DMS53 treated with DMSO at 0.1 percent for 48 hours (cell line): Measurements from ENCODE around the gene SLITRK4.

Source experiments
- DNase-seq: peaks from one replicate; lab custom pipeline; 2025; ENCODE audit not compliant: unreplicated experiment; lab: John Stamatoyannopoulos, UW

Gene SLITRK4, protein sequence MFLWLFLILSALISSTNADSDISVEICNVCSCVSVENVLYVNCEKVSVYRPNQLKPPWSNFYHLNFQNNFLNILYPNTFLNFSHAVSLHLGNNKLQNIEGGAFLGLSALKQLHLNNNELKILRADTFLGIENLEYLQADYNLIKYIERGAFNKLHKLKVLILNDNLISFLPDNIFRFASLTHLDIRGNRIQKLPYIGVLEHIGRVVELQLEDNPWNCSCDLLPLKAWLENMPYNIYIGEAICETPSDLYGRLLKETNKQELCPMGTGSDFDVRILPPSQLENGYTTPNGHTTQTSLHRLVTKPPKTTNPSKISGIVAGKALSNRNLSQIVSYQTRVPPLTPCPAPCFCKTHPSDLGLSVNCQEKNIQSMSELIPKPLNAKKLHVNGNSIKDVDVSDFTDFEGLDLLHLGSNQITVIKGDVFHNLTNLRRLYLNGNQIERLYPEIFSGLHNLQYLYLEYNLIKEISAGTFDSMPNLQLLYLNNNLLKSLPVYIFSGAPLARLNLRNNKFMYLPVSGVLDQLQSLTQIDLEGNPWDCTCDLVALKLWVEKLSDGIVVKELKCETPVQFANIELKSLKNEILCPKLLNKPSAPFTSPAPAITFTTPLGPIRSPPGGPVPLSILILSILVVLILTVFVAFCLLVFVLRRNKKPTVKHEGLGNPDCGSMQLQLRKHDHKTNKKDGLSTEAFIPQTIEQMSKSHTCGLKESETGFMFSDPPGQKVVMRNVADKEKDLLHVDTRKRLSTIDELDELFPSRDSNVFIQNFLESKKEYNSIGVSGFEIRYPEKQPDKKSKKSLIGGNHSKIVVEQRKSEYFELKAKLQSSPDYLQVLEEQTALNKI

DNA sequence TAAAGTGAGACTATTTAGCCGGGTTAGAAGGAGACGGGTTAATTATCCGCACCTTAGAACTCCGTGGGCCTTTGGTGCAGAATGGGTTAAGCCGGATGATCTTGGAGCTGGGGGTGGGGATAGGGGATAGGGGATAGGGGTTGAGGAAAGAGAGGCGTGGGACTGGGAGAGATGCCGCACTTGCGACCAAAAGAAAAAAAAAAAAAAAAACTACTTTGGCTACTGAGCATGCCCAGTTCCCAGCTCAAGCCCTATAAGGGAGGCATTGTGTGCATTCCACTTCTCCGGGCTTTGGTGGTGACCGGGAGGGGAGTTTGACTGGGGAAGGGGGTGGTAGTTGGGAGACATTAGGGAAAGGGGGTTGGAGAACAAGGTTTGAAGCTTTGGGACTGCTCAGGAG is at the start of gene SLITRK4:
SLITRK4 (minus strand) TSS at position 187 of the 400 bp plus-strand sequence. CDS start 4,993 bp downstream, outside the sequence.
- peak; percentile 28 for DNase-seq

DNA sequence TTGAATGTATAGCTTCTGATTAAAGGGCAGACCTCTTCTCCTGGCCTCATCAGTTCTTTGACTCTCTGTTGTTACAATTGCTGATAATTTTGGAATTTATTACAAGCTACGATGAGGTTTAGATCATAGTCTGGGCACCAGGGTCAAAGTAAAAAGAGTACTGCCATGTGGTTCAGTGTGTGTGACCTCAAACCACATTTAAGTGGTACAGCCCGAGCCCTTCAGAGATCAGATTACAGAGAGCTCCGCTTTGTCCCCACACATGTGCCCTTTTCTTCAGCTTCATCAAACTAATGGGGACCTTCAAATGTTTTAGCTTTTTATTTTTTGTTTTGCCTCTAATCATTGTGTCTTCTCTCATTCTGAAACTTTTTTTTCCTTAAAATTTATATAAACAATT is 47.6 kb upstream of the SLITRK4 start:
- no peak for DNase-seq

DNA sequence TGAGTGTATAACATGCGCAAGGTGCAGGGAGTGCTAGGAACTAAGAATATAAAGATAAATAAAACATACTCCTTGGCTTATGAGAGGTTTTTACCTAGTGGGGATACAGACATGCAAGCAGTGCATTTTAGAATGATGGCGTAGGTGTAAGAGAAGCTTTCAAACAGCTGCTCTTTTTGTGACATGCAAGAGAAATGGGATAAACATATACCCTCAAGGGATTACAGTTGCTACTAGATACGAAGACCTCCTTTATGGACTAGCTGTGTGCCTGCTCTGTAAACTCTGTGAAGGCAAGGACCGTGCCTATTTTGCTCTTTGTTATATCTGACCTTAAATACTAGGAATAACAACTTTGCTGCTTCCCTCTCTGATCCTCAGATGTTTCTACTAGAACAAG is 39.0 kb upstream of the SLITRK4 start:
- no peak for DNase-seq

DNA sequence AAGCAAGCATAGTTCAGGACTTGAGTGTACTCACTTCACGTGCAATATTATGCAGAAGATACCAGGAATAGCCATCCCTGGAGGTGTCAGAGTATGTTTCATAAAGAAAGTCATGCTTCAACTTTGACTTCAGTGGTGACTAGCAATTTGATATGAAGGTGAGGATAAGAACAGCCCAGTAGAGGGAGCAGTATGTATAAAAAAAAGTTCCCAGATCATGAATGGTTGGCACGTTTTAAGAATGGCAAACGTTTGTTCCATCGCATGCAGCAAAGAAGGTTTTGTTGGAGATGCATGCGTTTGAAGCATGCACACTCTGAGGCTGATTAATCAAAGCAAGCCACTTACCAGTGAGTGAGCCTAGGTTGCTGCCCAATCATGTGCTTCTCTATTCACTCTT is 33.5 kb upstream of the SLITRK4 start:
- peak; percentile 41 for DNase-seq

DNA sequence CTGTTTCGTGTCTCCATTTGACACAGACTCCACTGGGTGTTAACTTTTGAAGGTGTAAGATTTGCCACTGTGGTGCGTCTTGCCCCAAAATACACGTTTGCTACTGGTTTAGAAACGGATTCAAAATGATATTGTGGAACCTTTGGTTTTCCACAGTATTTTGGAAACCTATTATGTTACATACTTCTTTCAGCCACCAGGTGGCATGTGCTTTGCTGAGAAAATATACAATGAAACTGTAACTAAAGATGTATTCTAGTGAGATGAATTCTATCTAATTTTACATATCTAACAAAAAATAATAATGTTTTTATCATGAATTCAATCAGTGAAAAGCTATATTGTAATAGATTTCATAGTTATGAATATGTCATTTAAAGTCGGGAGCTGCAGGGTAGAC is 28.4 kb upstream of the SLITRK4 start:
- no peak for DNase-seq

DNA sequence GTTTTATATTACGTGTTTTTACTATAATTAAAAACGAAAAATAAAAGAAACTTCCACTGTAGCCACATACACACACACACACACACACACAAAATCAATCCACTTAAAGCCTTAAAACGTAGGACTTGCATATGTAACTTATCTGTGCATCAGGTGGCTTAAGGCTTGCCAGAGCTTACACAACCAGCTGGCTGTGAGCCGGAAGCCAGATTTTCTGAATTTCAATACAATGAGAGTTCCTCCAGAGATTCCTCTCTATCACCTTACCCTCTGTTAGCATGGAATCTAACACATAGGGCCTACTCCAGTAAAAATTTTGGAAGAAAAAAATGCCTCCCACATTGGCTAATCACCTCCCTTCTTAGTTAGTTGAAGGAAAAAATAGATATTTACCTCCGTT is 27.9 kb upstream of the SLITRK4 start:
- DNase-seq: no peak

DNA sequence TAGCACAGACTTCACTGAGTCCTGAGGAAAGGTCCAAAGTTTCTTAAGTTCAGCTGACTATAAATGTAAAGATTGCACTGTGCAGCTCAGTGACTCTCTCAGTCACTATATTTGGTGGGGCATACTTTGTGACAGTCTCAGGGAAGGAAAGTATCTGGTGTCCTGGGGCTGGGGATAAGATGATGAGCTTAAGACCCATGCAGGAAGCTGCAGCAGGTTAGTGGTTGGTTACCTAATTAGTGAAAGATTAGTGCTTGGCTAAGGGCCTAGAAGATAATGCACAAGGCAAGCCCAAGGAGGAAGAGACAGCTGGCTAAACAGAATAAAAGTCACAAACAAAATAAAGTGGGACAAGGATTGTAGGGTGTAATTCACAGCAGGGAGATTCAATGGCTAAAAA is 25.4 kb upstream of the SLITRK4 start:
- DNase-seq: no peak

DNA sequence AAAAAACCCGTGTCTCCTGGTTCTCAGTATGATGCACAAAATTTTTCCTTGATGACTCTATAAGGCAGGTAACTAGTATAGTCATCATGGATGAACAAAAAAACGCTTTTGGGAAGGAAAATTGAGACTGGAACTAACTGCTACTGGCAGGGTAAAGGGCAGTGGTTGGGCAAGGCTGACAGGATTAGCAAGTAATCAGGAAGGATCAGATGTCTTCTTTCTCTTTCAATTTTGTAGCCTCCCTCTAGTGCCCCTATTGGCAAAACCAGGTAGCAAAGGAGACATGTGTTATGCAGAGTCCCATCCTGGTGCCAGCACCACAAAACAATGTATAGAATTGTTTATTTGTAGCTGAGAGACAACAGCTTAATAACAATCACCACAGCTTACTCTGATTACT is 12.8 kb upstream of the SLITRK4 start:
- peak; percentile 44 for DNase-seq

DNA sequence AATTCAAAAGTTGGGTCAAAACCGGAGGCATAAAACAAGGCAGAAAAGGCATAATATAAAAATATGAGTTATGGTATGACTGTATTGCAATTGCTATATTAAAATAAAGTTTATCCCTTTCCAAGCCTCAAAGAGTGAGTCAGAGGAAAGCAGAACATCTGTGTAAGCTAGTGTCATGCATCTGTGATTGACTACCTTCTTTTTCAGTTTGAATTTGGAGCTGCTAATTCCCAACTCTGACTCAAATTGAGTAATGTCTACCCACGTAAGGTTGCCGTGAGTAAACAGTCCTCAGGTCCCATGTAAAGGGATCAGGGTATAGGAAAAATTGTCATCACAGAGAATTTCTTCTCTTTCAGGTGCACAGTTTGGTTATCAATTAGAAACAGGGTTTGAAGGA is 6.5 kb upstream of the SLITRK4 start:
- no peak for DNase-seq

DNA sequence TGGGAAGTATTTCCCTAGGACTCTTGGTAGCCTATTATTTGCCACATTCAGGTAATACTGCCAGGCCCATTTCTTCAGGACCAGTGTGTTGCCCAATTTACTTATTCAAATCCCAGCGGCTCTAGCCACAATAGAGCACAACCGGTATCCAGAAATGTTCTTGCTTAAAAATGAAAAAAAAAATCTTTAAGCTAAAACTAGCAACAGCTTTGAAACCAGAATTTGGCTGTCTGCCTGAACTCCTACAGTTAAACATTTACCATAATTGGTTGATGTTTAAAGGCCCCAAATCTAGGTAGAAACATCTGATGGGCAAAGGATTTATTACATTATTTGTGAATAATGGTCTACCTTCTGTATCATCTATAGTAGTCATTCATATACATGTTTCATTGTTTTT is 930 bp upstream of the SLITRK4 start:
- DNase-seq: no peak

DNA sequence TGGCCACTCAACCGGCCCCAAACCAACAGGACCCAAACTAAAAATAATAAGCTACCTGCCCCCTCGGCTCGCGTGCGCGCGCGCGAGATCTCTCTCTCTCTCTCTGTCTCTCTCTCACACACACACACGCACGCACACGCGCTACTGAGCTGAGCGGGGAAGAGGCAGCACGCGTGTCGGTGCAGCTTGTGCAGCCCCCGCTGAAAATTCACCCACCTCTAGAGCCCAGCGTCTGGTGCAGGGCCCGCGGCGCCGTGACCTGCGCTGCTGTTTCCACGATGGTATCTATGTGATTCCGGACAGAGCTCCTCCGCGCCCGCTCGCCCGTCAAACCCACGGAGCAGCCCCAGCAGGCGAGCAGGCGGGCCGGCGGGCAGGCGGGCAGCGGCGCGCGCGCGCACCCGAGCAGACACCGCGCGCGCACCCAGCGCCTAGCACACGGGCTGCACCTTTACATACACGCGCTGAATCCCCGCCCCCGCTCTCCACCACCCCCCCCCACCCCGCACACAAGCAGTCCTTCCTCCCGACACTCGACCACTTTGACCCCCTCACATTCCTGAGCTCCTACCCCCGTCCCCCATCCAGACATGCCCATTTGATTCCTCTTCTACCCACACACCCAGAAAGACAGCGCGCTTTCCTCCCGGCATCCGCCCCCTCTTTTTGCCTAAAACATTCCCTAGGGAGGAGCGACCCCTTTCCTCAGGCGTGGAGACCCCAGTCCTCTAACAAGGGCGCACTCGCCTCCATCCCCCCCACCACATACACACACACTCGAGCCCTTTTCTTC is 1.0 kb downstream of the SLITRK4 start:
- peak; percentile 20 for DNase-seq

DNA sequence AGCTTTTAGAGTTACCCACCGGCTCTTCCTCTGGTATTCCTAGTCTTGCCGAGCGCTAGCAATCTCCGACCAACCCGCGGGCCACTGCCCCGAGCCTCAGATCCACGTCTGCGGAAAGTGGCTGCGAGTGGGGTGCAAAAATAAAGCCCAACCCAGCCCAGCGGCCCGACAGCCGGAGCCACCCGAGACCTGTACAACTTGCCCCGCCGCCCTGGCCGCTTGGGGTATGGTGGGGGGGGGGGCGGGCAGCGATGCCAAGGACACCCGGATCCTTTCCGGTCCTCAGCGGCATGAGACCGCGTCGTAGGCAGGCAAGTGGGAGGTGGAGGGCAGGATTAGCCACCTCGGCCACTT is 1.6 kb downstream of the SLITRK4 start:
- no peak for DNase-seq

DNA sequence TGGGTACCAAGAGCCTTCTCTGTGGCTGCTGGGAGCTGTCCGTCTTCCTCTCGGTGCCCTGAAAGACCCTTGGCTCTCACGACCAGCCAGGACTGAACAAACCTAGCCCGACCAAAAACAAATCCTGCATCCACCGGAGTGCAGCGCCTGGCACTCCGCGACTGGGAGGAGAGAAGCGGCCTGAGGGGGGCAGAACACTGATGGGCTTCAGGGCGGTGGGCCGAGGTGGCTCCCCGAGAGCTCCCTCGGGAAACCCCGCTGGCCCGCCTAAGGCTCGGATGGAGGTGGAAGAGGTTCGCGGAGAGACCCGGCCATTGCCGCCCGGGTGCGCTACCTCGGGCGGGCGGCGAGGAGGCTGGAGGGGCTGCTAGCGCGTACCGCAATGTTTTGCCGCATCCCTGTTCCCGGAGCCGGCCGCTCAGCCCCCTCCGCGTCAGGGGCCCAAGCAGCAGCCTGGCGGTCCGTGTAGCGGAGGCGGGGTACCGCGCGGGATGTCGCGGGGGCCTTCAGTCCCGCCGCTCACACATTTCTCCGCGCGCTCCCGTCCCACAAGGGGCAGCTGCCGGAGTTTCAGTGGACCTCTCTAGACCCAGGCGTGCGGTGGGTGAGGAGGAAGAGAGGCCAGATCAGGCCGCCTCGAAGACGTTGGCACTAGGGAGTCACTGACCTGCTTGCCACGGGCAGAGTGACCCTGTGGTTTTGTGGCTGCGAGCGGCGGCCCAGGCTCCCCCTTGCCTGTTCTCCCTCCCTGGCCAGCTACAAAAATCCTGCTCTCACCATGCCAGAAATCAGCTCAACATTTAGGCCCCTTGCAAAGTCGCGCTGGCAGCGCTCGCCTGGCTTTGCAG is 2.2 kb downstream of the SLITRK4 start:
- DNase-seq: peak; percentile 16

DNA sequence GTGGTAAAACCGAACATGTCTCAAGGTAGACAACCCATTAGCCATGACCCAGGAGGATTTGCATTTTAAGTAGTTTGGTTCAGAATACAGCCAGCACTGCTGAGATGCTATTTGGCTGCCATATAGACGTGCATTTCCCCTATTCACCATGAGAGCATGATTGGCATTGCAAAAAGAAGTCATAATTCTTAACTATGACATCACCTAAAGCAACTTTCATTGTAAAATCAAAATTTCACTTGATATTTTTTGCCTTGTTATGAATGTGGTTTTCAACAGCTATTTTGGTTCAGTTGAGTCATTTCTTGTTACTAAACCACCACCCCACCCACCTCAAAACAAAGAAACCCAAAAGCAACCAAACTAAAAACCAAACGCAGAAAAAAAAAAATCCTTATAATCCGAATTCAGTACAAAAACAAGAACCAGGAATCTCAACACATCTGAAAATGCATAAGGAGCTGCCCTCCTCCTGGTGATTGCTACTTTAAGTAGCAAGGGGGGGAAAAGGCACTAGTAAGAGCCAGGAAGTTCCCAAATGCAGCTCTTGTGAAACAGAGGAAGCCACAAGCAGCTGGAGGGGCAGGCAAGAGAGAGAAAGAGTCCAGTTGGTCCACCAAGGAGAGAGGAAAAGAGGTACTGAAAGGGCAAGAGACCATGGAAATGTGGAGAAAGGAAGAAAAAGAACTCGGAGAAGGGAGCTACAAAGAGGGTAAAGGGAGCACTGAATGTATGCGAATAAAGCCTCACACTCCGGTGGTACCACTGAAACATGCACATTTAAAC is 3.1 kb downstream of the SLITRK4 start:
- DNase-seq: no peak

DNA sequence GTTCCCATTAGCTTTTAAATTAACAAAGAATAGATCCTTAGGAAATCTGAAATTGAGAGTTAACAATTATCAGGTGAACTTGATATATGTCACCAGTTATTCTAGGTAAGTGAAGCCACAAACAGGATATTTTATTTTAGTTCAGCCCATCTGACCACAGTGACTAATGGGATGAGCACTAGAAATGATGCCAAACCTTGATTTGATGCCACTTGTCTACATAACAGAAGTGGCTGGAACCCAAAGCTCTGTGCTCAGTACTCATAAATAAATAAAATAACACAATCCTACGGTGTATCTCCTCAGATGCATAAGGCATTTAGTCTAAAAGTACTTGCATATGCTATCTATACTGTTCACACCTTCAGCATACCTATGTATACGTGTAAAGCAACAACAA is 12.2 kb downstream of the SLITRK4 start:
- DNase-seq: no peak

DNA sequence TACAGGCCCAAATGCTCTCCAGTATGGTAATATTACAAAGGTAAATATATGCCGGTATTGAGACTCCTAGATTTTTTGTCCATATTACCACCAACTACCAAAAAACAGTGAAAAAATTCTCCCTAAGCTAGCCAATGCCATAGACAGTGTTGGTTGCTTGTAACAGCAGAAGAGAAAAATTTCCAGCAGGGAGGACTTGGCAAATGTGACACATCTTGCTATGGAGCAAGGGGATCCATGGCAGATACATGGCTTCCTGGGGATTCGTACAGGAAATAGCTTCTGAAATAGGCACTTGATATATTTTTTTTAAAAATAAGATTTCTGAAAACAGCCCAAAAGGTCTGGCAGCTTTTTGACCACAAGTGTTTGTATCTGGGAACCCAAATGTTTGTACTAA is 14.6 kb downstream of the SLITRK4 start:
- no peak for DNase-seq

DNA sequence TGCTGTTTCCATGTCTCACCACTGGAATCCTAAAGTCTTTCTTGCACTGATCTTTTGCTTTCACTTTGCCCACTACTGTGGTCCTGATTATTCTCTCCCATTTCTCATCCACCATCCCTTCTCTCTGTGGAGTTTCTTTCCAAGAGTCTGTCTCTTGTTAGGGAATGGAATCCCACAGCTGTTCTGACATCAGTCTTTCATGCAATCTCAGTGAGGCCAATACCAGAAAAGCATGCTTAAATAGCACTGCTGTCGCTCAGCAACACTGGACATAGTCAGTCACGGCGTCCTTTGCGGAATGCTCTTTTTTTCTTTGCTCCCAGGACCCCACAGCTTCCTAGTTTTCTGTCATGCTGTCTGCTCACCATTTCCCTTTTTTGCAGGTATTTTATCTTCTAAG is 20.1 kb downstream of the SLITRK4 start:
- no peak for DNase-seq

DNA sequence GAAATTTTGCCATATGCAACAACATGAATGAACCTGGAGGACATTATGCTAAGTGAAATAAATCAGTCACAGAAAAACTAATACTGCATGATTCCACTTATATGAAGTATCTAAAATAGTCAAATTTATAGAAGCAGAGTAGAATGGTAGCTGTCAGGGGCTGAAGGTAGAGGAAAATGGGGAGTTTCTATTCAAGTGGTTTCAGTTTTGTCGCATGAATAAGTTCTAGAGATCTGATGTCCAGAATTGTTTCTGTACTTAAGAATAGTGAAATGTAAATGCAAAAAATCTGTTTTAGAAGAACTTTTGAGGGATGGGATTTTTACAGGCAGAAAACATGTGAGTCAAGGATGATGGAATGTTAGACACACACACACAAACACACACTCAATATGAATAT is 34.1 kb downstream of the SLITRK4 start:
- no peak for DNase-seq

DNA sequence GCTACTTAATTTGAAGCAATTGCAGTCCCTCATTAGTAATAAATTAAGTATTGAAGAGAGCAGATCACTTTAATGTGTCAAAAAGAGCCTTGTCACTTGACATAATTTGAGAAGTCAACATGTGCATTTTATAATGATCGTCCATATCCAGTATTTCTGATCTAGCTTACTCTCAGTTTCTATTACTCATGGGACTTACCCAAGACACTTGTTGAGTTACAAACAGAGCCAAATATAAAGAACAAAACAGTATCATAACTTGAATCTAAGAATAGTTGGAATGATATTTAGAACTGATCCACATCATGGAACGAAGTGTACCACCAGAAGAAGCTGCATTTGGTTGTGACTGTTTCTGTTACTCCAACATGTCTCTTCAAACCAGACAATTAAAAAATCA is 54.7 kb downstream of the SLITRK4 start:
- no peak for DNase-seq

DNA sequence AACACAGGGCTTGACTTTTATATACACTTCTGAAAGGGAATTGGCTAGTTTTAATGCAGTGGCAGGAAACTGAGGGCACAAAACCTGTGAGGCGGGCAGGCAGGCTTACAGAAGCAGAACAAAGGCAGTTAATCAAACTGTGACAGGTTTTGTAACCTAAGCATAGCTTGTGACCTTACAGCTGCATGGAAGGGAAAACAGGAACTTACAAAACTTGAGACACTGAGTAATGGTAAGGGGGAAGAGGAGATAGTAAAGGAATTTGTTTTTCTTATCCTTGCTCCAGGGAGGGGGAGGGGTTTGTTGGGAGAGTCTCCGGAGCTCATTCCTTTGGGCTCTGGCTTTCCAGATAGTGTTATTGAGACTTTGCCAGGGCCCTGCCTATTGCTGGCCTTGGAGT is 55.6 kb downstream of the SLITRK4 start:
- no peak for DNase-seq
